GM21381 (cell line): ENCODE data around the gene SLC39A11.
"Not testable (repeated sequence)": the region's sequence is repeated elsewhere in the genome, so short reads cannot be mapped to it uniquely, and the experiment has no call there.

ENCODE experiments used
- ATAC-seq: cut with Tn5 transposase; IDR thresholded peaks from one replicate; pipeline ENCODE4 v1.9.1; 2021; ENCODE audit warnings: mild to moderate bottlenecking, moderate library complexity; ENCODE audit not compliant: unreplicated experiment

Gene SLC39A11

DNA sequence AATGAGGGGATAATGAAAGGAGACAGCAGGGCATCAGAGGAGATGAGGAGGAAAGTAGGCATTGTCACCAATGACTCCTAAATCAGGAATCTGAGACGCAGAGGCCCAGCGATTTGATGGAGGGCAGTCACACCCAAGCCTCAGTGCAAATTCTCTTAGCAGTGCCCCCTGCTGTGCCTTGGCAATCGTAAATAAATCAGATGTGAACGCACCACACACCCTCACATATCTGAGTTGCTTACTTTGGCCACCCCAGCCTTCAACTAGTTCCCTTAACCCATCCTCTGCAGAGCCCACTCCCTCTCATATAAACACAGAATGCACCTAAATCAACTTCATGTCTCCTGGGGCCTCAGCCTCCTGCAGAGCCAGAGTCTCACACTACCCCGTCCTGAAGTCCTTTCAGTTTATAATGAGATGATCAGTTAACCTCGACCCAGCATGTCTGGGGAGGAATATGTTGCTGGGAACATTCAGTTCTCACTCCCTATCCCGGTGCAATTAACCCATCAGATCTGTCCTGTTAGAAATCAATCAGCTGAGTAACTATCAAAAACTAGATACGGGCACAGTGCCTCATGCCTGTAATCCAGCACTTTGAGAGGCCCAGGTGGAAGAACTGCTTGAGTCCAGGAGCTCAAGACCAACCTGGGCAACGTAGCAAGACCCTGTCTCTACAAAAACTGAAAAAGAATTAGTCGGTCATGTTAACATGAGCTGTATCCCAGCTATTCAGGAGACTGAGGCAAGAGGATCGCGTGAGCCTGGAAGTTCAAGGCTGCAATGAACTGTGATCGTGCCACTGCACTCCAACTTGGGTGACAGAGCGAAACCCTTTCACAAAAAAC, 78.4 kb downstream of the SLC39A11 start:
- ATAC-seq: no peak

DNA sequence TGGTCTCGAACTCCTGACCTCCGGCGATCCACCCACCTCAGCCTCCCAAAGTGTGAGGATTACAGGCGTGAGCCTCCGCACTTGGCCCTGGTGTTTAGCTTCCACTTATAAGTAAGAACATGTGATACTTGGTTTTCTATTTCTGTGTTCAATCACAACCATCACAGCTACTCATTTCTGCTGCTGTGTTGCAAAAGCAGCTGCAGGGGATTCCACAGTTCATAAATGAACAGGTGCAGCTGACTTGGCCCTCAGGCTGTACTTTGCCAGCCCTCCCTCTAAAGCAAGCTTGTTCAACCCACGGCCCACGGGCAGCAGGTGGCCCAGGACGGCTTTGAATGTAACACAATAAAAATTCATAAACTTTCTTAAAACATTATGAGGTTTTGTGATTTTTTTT, 79.2 kb downstream of the SLC39A11 start:
- no peak for ATAC-seq

DNA sequence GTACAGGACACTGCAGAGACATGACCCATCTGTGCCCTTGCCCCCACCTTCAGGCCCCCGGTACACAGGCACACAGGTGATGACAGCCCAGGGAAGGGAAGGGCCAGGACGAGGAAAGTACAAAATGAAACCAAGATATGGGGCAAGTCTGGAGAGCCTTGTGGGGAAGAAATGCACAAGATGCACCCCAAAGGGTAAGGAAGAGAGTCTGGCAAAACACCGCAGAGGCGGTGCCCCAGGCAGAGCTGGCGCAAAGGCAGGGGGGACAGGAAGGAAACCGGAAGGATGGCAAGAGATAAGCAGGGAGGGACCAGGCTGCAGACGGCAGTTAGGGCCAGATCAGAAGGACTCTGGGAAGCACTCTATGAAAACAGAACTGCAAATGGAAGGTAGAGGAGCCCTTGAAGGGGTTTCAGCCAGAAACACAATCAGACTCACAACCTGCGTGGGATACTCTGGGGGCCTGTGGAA, 81.4 kb downstream of the SLC39A11 start:
- ATAC-seq: no peak

DNA sequence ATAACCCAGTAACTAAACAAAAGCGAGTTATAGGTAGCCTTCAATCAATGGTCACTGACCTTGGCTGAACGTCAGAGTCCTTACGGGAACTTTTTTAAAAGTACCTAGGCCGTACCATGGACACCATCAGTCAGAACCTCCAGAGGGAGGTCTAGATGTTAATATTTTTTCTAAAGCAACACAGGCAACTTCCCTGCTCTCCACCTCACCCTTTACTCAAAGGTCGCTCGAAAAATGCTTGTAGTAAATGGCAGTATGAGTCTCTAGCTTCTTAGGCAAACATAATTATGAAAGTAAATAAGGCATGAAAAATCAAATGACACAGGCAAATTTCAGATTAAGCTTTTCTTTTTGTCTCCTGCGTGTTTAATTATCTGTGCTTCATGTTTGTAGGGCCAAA, 82.1 kb downstream of the SLC39A11 start:
- no peak for ATAC-seq

DNA sequence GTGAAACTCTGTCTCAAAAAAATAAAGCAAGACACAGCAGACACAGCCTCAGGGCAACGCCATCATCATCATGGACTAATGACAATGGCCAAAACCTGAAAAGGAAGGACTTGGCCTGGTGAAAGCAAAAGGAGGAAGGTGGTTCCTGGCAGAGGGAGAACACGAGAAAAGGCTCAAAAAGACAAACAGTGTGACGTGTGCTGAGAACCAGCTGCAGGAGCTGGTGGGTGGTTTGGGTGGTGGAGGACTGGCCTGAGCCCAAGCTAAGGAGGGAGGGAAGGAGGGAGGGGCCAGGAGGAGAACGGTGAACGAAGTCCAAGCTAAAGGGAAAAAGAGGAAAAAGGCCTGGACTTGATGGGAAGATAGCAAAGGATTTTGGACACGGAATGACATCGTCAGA, 85.1 kb downstream of the SLC39A11 start:
- ATAC-seq: no peak

DNA sequence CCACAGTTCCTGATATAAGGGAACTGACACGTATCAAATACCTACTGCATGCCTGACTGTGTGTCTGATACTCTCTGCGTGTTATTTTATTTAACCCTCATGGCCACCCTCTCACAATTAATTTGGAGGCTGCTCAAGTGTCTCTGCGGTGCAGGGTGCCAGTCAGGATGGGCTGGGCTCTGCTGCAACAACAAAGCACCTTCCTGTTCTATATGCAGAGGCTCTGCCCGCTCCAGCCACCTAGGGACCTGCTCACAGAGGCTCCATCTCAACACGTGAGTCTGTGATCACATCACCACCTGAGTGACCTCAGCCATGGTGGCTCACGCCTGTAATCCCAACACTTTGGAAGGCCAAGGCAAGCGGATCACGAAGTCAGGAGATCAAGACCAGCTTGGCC, 87.1 kb downstream of the SLC39A11 start:
- ATAC-seq: no peak

DNA sequence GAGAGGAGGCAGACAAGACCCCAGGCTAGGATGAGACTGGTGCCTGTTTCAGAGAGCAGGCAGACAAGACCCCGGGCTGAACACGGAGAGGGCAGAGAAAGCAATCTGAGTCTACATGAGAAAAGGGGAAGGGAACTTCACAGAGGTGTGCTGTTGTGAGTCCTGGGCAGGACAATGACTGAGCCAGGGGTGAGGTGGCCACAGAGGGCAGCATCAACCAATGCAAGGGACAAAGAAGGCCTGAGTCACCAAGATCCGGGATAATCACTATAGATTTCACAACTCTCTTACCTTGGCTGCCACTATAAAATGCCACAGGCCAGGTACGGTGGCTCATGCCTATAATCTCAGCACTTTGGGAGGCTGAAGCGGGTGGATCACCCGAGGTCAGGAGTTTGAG, 89.0 kb downstream of the SLC39A11 start:
- no peak for ATAC-seq

DNA sequence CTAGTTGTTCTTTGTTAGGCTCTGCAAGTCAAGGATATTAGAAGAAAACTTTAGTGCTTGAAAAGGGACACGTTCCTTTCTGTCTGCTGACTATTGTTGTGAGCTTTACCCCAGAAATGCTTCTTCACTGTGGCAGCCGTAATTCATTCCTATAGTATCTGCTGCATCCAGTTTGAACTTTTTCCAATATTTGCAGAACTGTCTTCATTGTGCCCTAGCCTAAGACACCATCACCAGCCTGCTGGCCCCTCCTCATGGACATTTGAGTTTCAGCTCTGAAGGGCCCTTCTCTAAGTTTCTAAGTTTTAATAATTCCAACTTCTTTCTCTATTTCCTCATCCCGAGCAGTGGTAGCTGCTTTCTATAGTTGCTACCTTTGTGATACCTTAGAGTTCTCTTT, 91.7 kb downstream of the SLC39A11 start:
- no peak for ATAC-seq

DNA sequence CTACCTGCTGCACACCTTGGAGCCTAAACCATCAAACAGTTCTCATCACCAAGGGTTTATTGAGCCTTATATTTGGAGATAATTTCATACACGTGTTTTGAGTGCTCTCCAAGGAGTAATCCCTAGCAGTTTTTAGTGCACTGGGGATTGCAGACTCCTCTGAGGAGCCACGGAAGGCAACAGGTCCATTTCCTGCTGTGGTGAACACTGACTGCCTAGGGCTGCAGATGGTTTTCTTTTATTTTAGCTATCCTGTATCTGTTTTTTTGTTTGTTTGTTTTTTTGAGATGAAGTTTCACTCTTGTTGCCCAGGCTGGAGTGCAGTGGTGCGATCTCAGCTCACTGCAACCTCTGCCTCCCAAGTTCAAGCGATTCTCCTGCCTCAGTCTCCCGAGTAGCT, 93.0 kb downstream of the SLC39A11 start:
- not testable (repeated sequence) for ATAC-seq

DNA sequence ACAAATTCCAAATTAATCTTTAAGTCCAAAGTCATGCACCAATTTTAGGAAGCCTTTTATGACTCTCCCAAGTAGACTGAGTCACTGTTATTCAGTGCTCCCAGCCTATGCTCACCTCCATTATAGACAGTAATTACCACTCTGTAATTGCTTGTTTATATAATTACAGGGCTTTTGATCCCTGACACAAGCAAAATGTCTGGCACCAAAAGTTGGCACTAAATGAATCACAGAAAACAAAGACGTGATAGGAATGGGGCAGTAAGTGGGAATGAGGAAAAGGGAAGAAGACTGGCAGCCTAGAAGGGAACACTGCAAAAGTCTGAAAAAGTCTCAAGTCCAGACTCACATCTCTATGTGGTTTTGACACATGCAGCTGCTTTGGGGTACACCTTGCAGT, 94.1 kb downstream of the SLC39A11 start:
- ATAC-seq: no peak

DNA sequence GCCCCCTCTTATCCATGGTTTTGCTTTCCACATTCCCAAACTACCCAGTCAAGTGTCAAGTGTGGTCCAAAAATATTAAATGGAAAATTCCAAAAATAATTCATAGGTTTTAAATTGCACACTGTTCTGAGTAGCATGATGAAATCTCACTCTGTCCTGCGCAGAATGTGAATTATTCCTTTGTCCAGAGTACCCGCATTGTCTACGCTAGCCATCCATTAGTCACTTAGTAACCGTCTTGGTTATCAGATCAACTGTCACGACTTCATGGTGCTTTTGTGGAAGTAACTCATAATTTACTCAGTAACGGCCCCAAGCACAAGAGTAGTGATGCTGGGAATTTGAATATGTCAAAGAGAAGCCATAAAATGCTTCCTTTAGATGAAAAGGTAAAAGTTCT, 94.9 kb downstream of the SLC39A11 start:
- no peak for ATAC-seq

DNA sequence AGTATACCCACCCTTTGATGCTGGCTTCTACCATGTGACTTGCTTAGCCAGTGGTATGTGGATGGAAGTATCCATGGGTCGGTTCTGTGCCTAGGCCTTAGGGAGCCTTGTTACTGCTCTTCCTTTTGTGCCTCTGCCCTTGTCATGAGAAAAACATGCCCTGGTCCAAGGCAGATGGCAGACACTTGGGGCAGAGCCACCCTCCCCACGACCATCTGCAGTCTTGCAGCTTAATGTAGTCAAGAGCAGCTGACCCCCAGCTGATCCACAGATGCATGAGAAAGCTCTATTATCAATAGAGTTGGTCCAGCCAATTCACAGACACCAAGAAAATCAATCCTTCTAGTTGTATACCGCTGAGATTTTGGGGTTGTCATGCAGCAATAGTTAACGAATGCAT, 95.7 kb downstream of the SLC39A11 start:
- no peak for ATAC-seq

DNA sequence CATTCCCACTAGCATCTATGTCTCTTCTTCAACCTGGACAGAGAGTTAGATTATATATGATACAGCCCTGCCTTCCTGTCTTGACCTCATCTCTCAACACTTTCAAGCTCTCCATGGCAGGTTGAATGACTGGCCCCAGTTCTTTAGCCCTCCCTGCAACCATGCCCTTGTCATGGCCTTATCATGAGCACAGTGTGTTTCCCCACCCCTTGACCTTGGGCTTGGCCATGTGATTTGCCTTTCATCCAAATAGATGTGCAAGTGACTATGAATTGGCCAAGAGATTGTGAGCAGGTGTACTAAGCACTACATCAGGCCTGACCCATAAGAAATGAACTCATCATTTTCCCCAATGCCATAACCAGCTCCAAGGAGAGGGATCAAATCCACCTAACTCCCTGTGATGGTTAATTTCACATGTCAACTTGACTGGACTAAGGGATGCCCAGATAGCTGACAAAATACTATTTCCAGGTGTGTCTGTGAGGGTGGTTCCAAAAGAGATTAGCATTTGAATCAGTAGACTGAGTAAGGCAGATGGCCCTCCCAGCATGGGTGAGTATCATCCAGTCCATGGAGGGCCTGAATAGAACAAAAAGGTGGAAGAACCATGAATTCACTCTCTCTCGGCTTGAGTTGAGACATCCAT, 97.4 kb downstream of the SLC39A11 start:
- ATAC-seq: no peak

DNA sequence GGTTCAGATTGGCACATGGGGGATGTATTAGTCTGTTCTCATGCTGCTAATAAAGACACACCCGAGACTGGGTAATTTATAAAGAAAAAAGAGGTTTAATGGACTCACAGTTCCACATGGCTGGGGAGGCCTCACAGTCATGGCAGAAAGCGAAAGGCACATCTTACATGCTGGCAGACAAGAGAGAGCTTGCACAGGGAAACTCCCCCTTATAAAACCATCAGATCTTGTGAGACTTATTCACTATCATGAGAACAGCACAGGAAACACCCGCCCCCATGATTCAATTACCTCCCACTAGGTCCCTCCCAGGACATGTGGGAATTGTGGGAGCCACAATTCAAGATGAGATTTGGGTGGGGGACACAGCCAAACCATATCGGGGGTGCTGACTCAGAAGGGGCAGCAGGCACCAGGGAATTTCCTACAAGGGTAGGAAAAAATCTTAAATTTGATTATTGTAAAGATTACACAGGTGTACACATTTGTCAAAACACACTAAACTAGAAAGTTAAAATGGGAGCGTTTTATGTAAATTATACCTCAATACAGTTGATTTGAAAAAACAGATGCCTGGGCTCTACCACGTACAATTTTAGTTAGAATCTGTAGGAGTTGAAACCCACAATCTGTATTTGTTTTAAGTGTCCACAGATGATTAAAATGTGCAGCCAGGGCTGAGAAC, 99.6 kb downstream of the SLC39A11 start:
- not testable (repeated sequence) for ATAC-seq

DNA sequence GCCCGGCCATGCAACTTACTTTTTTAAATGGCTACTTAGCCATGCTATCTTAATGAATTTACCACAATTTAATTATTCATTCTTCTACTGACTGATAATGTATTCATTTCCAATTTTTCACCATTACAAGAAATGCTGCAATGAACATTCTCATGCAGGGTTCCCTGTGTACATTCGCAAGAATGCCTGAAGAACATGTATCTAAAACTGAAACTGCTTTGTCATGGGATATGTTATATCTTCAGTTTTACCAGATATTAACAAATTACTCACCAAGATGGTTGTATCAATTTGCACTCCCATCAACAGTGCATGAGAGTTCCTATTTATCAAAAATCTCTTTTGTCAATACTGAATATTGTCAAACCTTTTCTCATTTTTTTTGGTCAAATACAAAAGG, 100.8 kb downstream of the SLC39A11 start:
- ATAC-seq: no peak

DNA sequence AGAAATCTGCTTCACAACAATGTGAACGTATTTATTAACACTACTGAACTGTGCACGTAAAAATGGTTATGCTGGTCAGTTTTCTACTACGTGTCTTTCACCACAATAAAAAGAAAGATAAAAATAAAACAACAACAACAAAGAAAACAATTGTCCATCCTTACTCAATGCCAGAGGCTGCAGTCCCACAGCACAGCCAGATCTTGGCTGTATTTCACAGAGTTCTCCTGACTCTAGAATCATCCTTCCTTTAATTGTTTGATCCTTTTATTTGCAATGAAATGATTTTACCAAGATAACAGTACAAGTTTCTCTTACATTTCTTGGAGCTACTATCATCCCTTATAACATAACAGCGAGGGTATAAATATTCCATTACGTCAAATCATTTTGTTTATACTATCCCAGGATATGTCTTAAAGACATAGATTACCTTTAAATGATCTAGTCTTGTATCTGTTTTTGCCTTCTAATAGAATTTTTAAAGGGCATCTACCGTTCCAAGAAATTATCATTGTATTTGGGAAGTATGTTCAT, 103.3 kb downstream of the SLC39A11 start:
- no peak for ATAC-seq

DNA sequence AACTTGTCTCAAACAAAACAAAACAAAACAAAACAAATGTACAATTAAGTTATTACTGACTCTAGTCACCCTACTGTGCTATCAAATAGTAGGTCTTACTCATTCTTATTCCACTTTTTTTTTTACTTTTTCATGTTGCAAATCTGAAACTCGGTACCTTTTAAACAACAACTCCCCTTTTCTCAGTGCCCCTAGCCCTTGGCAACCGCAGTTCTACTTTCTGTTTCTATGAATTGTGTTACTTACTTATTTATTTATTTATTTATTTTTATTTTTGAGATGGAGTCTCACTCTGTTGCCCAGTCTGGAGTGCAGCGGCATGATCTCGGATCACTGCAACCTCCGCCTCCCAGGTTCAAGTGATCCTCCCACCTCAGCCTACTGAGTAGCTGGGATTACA, 104.0 kb downstream of the SLC39A11 start:
- ATAC-seq: no peak

DNA sequence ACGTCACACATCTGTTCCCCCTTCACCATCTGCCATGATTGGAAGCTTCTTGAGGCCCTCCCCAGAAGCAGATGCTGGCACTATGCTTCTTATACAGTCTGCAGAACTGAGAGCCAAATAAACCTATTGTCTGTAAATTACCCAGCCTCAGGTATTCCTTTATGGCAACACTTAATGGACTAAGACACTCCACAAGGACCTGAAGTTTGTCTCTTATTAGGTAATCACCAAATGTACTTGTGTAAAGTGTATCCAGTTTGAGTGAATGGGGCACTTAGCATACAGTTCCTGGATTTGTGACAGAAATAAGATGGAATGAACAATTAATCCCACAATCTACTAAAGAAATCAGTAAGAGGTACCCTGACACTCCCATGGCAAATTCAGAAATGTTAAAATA, 105.3 kb downstream of the SLC39A11 start:
- no peak for ATAC-seq

DNA sequence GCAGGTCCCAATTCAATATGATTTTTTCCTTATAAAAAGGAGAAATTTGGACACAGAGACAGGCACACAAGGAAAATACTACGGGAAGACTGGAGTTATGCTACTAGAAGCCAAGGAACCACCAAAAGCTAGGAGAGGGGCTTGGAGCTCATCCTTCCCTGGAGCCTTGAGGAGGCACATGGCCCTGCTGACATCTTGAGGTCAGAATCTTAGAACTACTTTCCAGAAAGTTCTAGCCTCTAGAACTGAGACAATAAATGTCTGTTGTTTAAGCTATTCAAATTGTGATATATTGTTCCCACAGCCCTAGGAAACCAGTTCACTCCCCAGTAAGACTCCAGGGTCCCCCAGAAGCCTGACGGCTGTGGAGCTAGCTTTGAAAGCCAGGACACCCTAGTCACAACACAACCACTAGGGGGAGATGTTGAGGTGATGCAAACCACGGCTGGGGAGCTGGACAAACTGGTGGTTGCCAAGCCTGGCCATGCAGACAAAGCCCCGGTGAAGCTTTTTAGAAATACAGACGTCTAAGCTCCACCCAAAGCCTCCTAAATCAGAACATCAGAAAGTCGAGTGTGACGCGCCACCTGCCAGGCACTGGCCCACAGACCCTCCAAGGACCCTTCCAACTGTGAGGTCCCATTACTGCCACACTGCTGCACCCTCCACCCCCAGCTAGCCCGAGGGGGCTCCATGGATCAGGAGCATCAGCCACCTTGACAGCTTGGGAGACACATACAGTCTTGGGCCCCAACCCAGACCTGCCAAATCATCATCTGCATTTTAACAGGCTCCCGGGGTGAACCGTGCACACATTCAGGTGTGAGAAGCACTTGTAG, 106.4 kb downstream of the SLC39A11 start:
- peak; percentile 83 for ATAC-seq

DNA sequence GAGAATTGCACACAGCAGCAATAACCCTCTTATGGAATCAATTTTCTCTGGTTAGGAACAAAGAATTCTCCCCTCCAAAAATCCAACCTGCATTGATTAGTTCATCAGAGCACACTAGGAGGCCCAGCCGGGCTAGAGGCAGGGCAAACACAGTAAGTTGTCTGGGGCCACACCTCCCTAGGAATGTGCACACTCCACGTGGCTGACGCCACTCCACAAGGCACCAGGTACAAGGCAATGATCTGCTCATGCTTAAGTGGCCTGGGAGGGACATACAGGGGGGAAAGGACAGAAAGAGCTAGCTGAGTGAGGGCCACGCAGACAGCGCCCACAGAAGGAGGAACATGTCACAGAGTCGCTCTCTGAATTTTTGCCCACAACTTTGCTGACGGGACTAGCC, 107.6 kb downstream of the SLC39A11 start:
- ATAC-seq: no peak
